ENCODE measurements around the gene PLEKHM2.

GRCh38 chr1:15706751-15707150, 22.6 kb downstream of the PLEKHM2 start:
- no peak for TF ChIP-seq CTCF (conservative IDR thresholded peaks at IDR 0.05 in 1 of 2, IDR thresholded peaks at IDR 0.05 in 1 of 2; ENCODE audit: extremely low read depth in 1 of 2, insufficient read depth in 1 of 2, low read depth in 1 of 2, low read length in 2 of 2)
- no peak for TF ChIP-seq EZH2 (IDR thresholded peaks at IDR 0.05; ENCODE audit: borderline replicate concordance, low read length)

Measured in mammary epithelial cell (primary cell).